Right ventricle myocardium superior (tissue), 1 donor: ENCODE data around the gene DOCK1. TPM values are rescaled to one million over a fixed set of nuclear protein-coding genes. Genes with fewer than 3 reads are reported as not detected.
"Not testable (repeated sequence)": the region's sequence is repeated elsewhere in the genome, so short reads cannot be mapped to it uniquely, and the experiment has no call there.

Experiments used
- ATAC-seq: fragments of 200-7000 bp; cut with Tn5 transposase; one replicate; pipeline ENCODE4 v1.9.1; 2020; ENCODE audit warnings: mild to moderate bottlenecking; ENCODE audit not compliant: poor library complexity
- DNase-seq: peaks from one replicate; pipeline ENCODE4 v3.0.0-alpha.2; 2020
- intact Hi-C: fragments of 100-400 bp; cut with DNase I; formaldehyde crosslinking; loops from one replicate; pipeline ENCODE4 v1.11.2; 2022
- total RNA-seq: library from RNA; stranded (reverse); fragmentation: NEBNext Ultra II Directional; extraction: Animal tissue kit (Norgen Biotek cat#: 25700); gene quantifications from one replicate; pipeline ENCODE4 v1.2.1, GENCODE V29; 2021
- donor health status: DM: no; HTN: yes; CAD: no; lungs with severe emphysema.

The DOCK1 gene
- total RNA-seq, 1 donor from 2014 or later = 14.3 TPM

- intact Hi-C loops, DNase-seq, ATAC-seq: not testable (repeated sequence)
Measured at GRCh38 chr10:127299192-127299591, 394.0 kb downstream of the DOCK1 start.

GRCh38 chr10:127299956-127300689, 394.9 kb downstream of the DOCK1 start:
- intact Hi-C loops = no loop called here
- ATAC-seq (no peak), DNase-seq (no peak)

- intact Hi-C loops = no loop called here
- ATAC-seq (no peak), DNase-seq (no peak)
Measured at GRCh38 chr10:127300868-127301321, 395.7 kb downstream of the DOCK1 start.

GRCh38 chr10:127302343-127302742, 397.1 kb downstream of the DOCK1 start:
- intact Hi-C loops = no loop called here
- DNase-seq (no peak), ATAC-seq (no peak)

- ATAC-seq (no peak), DNase-seq (no peak)
- intact Hi-C loops = no loop called here
Measured at GRCh38 chr10:127303105-127303504, 397.9 kb downstream of the DOCK1 start.

GRCh38 chr10:127303746-127304145, 398.5 kb downstream of the DOCK1 start:
- no peak for ATAC-seq
- intact Hi-C loops = no loop called here
- no peak for DNase-seq

- ATAC-seq (no peak), DNase-seq (no peak)
- intact Hi-C loops = no loop called here
Measured at GRCh38 chr10:127306479-127306878, 401.3 kb downstream of the DOCK1 start.

- ATAC-seq (no peak), DNase-seq (no peak)
- intact Hi-C loops = no loop called here
Measured at GRCh38 chr10:127307338-127307737, 402.1 kb downstream of the DOCK1 start.

GRCh38 chr10:127308031-127308430, 402.8 kb downstream of the DOCK1 start:
- ATAC-seq = no peak
- DNase-seq = no peak
- intact Hi-C loops = no loop called here

GRCh38 chr10:127309619-127310018, 404.4 kb downstream of the DOCK1 start:
- DNase-seq, intact Hi-C loops: not testable (repeated sequence)

GRCh38 chr10:127310430-127310829, 405.2 kb downstream of the DOCK1 start:
- intact Hi-C loops = no loop called here
- ATAC-seq (no peak), DNase-seq (no peak)

More at GRCh38 chr10:127309619-127310018, 404.4 kb downstream of the DOCK1 start:
- ATAC-seq = not testable (repeated sequence)

GRCh38 chr10:127310923-127311322, 405.7 kb downstream of the DOCK1 start:
- DNase-seq (no peak), ATAC-seq (no peak)
- intact Hi-C loops = no loop called here

GRCh38 chr10:127313996-127314700, 408.9 kb downstream of the DOCK1 start:
- ATAC-seq (no peak), DNase-seq (no peak)
- intact Hi-C loops = no loop called here

- intact Hi-C loops = no loop called here
- DNase-seq = no peak
- no peak for ATAC-seq
Measured at GRCh38 chr10:127314797-127315196, 409.6 kb downstream of the DOCK1 start.

GRCh38 chr10:127315888-127316287, 410.7 kb downstream of the DOCK1 start:
- ATAC-seq = no peak
- no peak for DNase-seq
- intact Hi-C loops = no loop called here

- intact Hi-C loops = no loop called here
- no peak for DNase-seq
- ATAC-seq = no peak
Measured at GRCh38 chr10:127318396-127318795, 413.2 kb downstream of the DOCK1 start.

- DNase-seq (no peak), ATAC-seq (no peak)
- intact Hi-C loops = no loop called here
Measured at GRCh38 chr10:127319271-127319670, 414.0 kb downstream of the DOCK1 start.

GRCh38 chr10:127319691-127320090, 414.5 kb downstream of the DOCK1 start:
- ATAC-seq (no peak), DNase-seq (no peak)
- intact Hi-C loops = no loop called here

GRCh38 chr10:127320176-127320575, 414.9 kb downstream of the DOCK1 start:
- ATAC-seq (no peak), DNase-seq (no peak)
- intact Hi-C loops = no loop called here

- DNase-seq (no peak), ATAC-seq (no peak)
- intact Hi-C loops = no loop called here
Measured at GRCh38 chr10:127322286-127322685, 417.1 kb downstream of the DOCK1 start.
